WTC11 (cell line): ENCODE data around the gene DCAF11. TPM values are rescaled to one million over a fixed set of nuclear protein-coding genes. Genes with fewer than 3 reads are reported as not detected.

ENCODE experiments used
- EMX1 ChIP-seq: fragments of 250-450 bp; sonication (Bioruptor Pico); IDR thresholded peaks from 2 replicates; pipeline ENCODE4 v1.8.0; 2021; ENCODE audit warnings: mild to moderate bottlenecking
- ESRRA ChIP-seq: sonication (generic); formaldehyde crosslinking; IDR thresholded peaks from 2 replicates; pipeline ENCODE4 v1.8.1; 2022; ENCODE audit warnings: mild to moderate bottlenecking, missing genetic modification reagents, borderline replicate concordance
- FOXJ3 ChIP-seq: sonication (generic); formaldehyde crosslinking; IDR thresholded peaks from 2 replicates; pipeline ENCODE4 v1.9.0; 2021; ENCODE audit warnings: missing genetic modification reagents, mild to moderate bottlenecking, borderline replicate concordance
- FOXP1 ChIP-seq: sonication (generic); formaldehyde crosslinking; IDR thresholded peaks from 2 replicates; pipeline ENCODE4 v1.8.0; 2022; ENCODE audit warnings: missing genetic modification reagents, mild to moderate bottlenecking, moderate library complexity, borderline replicate concordance
- GRHL2 ChIP-seq: fragments of 250-450 bp; sonication (Bioruptor Pico); IDR thresholded peaks from 2 replicates; pipeline ENCODE4 v1.8.0; 2022; ENCODE audit warnings: mild to moderate bottlenecking, moderate library complexity; ENCODE audit not compliant: insufficient replicate concordance, severe bottlenecking
- JAZF1 ChIP-seq: fragments of 250-450 bp; sonication (Bioruptor Pico); IDR thresholded peaks from 2 replicates; pipeline ENCODE4 v1.9.0; 2021; ENCODE audit warnings: moderate library complexity, mild to moderate bottlenecking, inconsistent platforms
- KAT7 ChIP-seq: sonication (generic); formaldehyde crosslinking; IDR thresholded peaks from 2 replicates; pipeline ENCODE4 v1.8.1; 2023; ENCODE audit warnings: missing genetic modification reagents, mild to moderate bottlenecking, borderline replicate concordance
- MYBL2 ChIP-seq: sonication (generic); formaldehyde crosslinking; IDR thresholded peaks from 2 replicates; pipeline ENCODE4 v1.8.1; 2023; ENCODE audit warnings: mild to moderate bottlenecking, moderate library complexity, missing genetic modification reagents
- NFATC4 ChIP-seq: fragments of 250-450 bp; sonication (Bioruptor Pico); IDR thresholded peaks from 2 replicates; pipeline ENCODE4 v1.9.0; 2021; ENCODE audit warnings: mild to moderate bottlenecking
- NFYB ChIP-seq: sonication (generic); formaldehyde crosslinking; conservative IDR thresholded peaks from 2 replicates; pipeline ENCODE4 v1.8.0; 2022; ENCODE audit warnings: low read depth, missing genetic modification reagents
- PREB ChIP-seq: sonication (generic); formaldehyde crosslinking; IDR thresholded peaks from 2 replicates; pipeline ENCODE4 v1.8.1; 2022; ENCODE audit warnings: mild to moderate bottlenecking, missing genetic modification reagents, moderate library complexity, borderline replicate concordance
- ZNF232 ChIP-seq: sonication (generic); formaldehyde crosslinking; IDR thresholded peaks from 2 replicates; pipeline ENCODE4 v1.8.0; 2022; ENCODE audit warnings: mild to moderate bottlenecking, missing genetic modification reagents
- ZNF317 ChIP-seq: sonication (generic); formaldehyde crosslinking; IDR thresholded peaks from 2 replicates; pipeline ENCODE4 v1.8.1; 2023; ENCODE audit warnings: low read depth, mild to moderate bottlenecking, moderate library complexity, missing genetic modification reagents, borderline replicate concordance
- ZNF416 ChIP-seq: fragments of 250-450 bp; sonication (Bioruptor Pico); IDR thresholded peaks from 2 replicates; pipeline ENCODE4 v1.9.0; 2021; ENCODE audit warnings: mild to moderate bottlenecking, inconsistent platforms
- total RNA-seq: library from RNA; stranded (reverse); gene quantifications from 3 replicates; pipeline ENCODE4 v1.2.3, GENCODE V29; 2021
- TF ChIP-seq, protein P1 (sequence below): sonication (generic); formaldehyde crosslinking; IDR thresholded peaks from 2 replicates; pipeline ENCODE4 v1.8.0; 2022; ENCODE audit warnings: mild to moderate bottlenecking, missing genetic modification reagents
- TF ChIP-seq, protein P2 (sequence below): sonication (generic); formaldehyde crosslinking; IDR thresholded peaks from 2 replicates; pipeline ENCODE4 v1.8.1; 2023; ENCODE audit warnings: mild to moderate bottlenecking, missing genetic modification reagents, moderate library complexity
- TF ChIP-seq, protein P3 (sequence below): sonication (generic); formaldehyde crosslinking; conservative IDR thresholded peaks from 2 replicates; pipeline ENCODE4 v1.8.1; 2022; ENCODE audit warnings: mild to moderate bottlenecking, missing genetic modification reagents
- TF ChIP-seq, protein P4 (sequence below): sonication (generic); formaldehyde crosslinking; IDR thresholded peaks from 2 replicates; pipeline ENCODE4 v1.8.1; 2023; ENCODE audit warnings: mild to moderate bottlenecking, missing genetic modification reagents, borderline replicate concordance
- TF ChIP-seq, protein P5 (sequence below): sonication (generic); formaldehyde crosslinking; IDR thresholded peaks from 2 replicates; pipeline ENCODE4 v1.8.0; 2023; ENCODE audit warnings: mild to moderate bottlenecking, missing genetic modification reagents

Gene DCAF11
- total RNA-seq, 1 experiment from 2014 or later = 73.6 TPM

GRCh38 chr14:24114532-24115421 lies at the start of gene DCAF11, which contains the start of gene NRL (continued):
- no peak for TF ChIP-seq ZNF317 (CRISPR knock-in tag)
- peak; percentile 59; the same call in 1 of the 2 replicates for TF ChIP-seq FOXP1 (CRISPR knock-in tag)
- no peak for TF ChIP-seq GRHL2 (CRISPR knock-in tag)
- TF ChIP-seq PREB (CRISPR knock-in tag) = peak; percentile 90; the same call in 1 of the 2 replicates
- no peak for TF ChIP-seq KAT7 (CRISPR knock-in tag)
- TF ChIP-seq, protein P1, sequence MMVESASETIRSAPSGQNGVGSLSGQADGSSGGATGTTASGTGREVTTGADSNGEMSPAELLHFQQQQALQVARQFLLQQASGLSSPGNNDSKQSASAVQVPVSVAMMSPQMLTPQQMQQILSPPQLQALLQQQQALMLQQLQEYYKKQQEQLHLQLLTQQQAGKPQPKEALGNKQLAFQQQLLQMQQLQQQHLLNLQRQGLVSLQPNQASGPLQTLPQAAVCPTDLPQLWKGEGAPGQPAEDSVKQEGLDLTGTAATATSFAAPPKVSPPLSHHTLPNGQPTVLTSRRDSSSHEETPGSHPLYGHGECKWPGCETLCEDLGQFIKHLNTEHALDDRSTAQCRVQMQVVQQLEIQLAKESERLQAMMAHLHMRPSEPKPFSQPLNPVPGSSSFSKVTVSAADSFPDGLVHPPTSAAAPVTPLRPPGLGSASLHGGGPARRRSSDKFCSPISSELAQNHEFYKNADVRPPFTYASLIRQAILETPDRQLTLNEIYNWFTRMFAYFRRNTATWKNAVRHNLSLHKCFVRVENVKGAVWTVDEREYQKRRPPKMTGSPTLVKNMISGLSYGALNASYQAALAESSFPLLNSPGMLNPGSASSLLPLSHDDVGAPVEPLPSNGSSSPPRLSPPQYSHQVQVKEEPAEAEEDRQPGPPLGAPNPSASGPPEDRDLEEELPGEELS (CRISPR knock-in tag) = peak; percentile 80; the same call in 1 of the 2 replicates
- TF ChIP-seq, protein P2, sequence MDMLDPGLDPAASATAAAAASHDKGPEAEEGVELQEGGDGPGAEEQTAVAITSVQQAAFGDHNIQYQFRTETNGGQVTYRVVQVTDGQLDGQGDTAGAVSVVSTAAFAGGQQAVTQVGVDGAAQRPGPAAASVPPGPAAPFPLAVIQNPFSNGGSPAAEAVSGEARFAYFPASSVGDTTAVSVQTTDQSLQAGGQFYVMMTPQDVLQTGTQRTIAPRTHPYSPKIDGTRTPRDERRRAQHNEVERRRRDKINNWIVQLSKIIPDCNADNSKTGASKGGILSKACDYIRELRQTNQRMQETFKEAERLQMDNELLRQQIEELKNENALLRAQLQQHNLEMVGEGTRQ (CRISPR knock-in tag) = peak; percentile 90
- TF ChIP-seq NFATC4 = no peak
- TF ChIP-seq ESRRA (CRISPR knock-in tag) = no peak
- TF ChIP-seq, protein P3, sequence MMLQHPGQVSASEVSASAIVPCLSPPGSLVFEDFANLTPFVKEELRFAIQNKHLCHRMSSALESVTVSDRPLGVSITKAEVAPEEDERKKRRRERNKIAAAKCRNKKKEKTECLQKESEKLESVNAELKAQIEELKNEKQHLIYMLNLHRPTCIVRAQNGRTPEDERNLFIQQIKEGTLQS (CRISPR knock-in tag) = no peak
- no peak for TF ChIP-seq FOXJ3 (CRISPR knock-in tag)
- no peak for TF ChIP-seq ZNF416
- TF ChIP-seq NFYB (CRISPR knock-in tag) = peak; percentile 92
- TF ChIP-seq JAZF1 (CRISPR knock-in tag) = no peak
- TF ChIP-seq MYBL2 (CRISPR knock-in tag) = peak; percentile 82
- TF ChIP-seq EMX1 (CRISPR knock-in tag) = no peak
- TF ChIP-seq, protein P4, sequence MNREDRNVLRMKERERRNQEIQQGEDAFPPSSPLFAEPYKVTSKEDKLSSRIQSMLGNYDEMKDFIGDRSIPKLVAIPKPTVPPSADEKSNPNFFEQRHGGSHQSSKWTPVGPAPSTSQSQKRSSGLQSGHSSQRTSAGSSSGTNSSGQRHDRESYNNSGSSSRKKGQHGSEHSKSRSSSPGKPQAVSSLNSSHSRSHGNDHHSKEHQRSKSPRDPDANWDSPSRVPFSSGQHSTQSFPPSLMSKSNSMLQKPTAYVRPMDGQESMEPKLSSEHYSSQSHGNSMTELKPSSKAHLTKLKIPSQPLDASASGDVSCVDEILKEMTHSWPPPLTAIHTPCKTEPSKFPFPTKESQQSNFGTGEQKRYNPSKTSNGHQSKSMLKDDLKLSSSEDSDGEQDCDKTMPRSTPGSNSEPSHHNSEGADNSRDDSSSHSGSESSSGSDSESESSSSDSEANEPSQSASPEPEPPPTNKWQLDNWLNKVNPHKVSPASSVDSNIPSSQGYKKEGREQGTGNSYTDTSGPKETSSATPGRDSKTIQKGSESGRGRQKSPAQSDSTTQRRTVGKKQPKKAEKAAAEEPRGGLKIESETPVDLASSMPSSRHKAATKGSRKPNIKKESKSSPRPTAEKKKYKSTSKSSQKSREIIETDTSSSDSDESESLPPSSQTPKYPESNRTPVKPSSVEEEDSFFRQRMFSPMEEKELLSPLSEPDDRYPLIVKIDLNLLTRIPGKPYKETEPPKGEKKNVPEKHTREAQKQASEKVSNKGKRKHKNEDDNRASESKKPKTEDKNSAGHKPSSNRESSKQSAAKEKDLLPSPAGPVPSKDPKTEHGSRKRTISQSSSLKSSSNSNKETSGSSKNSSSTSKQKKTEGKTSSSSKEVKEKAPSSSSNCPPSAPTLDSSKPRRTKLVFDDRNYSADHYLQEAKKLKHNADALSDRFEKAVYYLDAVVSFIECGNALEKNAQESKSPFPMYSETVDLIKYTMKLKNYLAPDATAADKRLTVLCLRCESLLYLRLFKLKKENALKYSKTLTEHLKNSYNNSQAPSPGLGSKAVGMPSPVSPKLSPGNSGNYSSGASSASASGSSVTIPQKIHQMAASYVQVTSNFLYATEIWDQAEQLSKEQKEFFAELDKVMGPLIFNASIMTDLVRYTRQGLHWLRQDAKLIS = no peak
- TF ChIP-seq, protein P5, sequence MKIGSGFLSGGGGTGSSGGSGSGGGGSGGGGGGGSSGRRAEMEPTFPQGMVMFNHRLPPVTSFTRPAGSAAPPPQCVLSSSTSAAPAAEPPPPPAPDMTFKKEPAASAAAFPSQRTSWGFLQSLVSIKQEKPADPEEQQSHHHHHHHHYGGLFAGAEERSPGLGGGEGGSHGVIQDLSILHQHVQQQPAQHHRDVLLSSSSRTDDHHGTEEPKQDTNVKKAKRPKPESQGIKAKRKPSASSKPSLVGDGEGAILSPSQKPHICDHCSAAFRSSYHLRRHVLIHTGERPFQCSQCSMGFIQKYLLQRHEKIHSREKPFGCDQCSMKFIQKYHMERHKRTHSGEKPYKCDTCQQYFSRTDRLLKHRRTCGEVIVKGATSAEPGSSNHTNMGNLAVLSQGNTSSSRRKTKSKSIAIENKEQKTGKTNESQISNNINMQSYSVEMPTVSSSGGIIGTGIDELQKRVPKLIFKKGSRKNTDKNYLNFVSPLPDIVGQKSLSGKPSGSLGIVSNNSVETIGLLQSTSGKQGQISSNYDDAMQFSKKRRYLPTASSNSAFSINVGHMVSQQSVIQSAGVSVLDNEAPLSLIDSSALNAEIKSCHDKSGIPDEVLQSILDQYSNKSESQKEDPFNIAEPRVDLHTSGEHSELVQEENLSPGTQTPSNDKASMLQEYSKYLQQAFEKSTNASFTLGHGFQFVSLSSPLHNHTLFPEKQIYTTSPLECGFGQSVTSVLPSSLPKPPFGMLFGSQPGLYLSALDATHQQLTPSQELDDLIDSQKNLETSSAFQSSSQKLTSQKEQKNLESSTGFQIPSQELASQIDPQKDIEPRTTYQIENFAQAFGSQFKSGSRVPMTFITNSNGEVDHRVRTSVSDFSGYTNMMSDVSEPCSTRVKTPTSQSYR (CRISPR knock-in tag) = no peak
- peak; percentile 35; the same call in 1 of the 2 replicates for TF ChIP-seq ZNF232 (CRISPR knock-in tag)
